ENCODE data around the gene ZNF217.

ZNF217 gene

GRCh38 chr20:53622247-53623133 lies 28.9 kb upstream of the ZNF217 start:
- no peak for TF ChIP-seq CTCF (IDR thresholded peaks at IDR 0.05)

- TF ChIP-seq CTCF (IDR thresholded peaks at IDR 0.05), result no peak
Observed at GRCh38 chr20:53621482-53622246, 28.0 kb upstream of the ZNF217 start.

GRCh38 chr20:53617791-53618489 lies 24.3 kb upstream of the ZNF217 start:
- TF ChIP-seq CTCF (IDR thresholded peaks at IDR 0.05), result no peak

GRCh38 chr20:53613748-53614147 lies 20.1 kb upstream of the ZNF217 start:
- TF ChIP-seq CTCF (IDR thresholded peaks at IDR 0.05), result no peak

GRCh38 chr20:53611449-53611894 lies 17.8 kb upstream of the ZNF217 start:
- no peak for TF ChIP-seq CTCF (IDR thresholded peaks at IDR 0.05)

GRCh38 chr20:53609491-53610445 lies 16.1 kb upstream of the ZNF217 start:
- no peak for TF ChIP-seq CTCF (IDR thresholded peaks at IDR 0.05)
